HepG2 (cell line): Measurements from ENCODE around the gene HP1BP3. TPM values are rescaled to one million over a fixed set of nuclear protein-coding genes. Genes with fewer than 3 reads are reported as not detected.

Experiments used
- AHDC1 ChIP-seq: sonication (generic); formaldehyde crosslinking; IDR thresholded peaks from 2 replicates; pipeline ENCODE4 v1.5.1; 2020; ENCODE audit warnings: mild to moderate bottlenecking, missing genetic modification reagents, borderline replicate concordance
- ARID5B ChIP-seq: IDR thresholded peaks from 2 replicates; pipeline ENCODE4 v1.4.0; 2020; ENCODE audit warnings: mild to moderate bottlenecking, missing genetic modification reagents
- CENPX ChIP-seq: sonication (generic); formaldehyde crosslinking; IDR thresholded peaks from 2 replicates; pipeline ENCODE4 v1.9.0; 2021; ENCODE audit warnings: mild to moderate bottlenecking, missing genetic modification reagents, moderate library complexity
- FOXA3 ChIP-seq: IDR thresholded peaks from 2 replicates; pipeline ENCODE4 v1.6.1; 2016; ENCODE audit warnings: missing genetic modification reagents, missing compliant biosample characterization
- PLSCR1 ChIP-seq: sonication (generic); formaldehyde crosslinking; IDR thresholded peaks from 2 replicates; pipeline ENCODE4 v1.5.0; 2020; ENCODE audit warnings: missing genetic modification reagents, mild to moderate bottlenecking, borderline replicate concordance
- RERE ChIP-seq: IDR thresholded peaks from 2 replicates; pipeline ENCODE4 v1.6.1; 2016; ENCODE audit warnings: low read depth, missing genetic modification reagents, missing compliant biosample characterization
- SPEN ChIP-seq: sonication (generic); formaldehyde crosslinking; IDR thresholded peaks from 2 replicates; pipeline ENCODE4 v1.5.1; 2020; ENCODE audit warnings: low read depth, mild to moderate bottlenecking, missing genetic modification reagents
- ZBTB14 ChIP-seq: sonication (generic); formaldehyde crosslinking; IDR thresholded peaks from 2 replicates; pipeline ENCODE4 v1.4.0; 2020; ENCODE audit warnings: missing genetic modification reagents
- ZBTB20 ChIP-seq: sonication (generic); formaldehyde crosslinking; IDR thresholded peaks from 2 replicates; pipeline ENCODE4 v1.8.1; 2023; ENCODE audit warnings: missing genetic modification reagents, low read depth, mild to moderate bottlenecking, borderline replicate concordance
- ZFY ChIP-seq: sonication (generic); formaldehyde crosslinking; IDR thresholded peaks from 2 replicates; pipeline ENCODE4 v1.4.0; 2020; ENCODE audit warnings: missing genetic modification reagents
- ZKSCAN8 ChIP-seq: IDR thresholded peaks from 2 replicates; pipeline ENCODE4 v1.6.1; 2016; ENCODE audit warnings: borderline replicate concordance, missing genetic modification reagents, missing compliant biosample characterization
- ZNF557 ChIP-seq: sonication (generic); formaldehyde crosslinking; IDR thresholded peaks from 2 replicates; pipeline ENCODE4 v1.4.0; 2020; ENCODE audit warnings: missing genetic modification reagents
- polyA plus RNA-seq, 8 experiments: library from polyadenylated mRNA; depleted of rRNA in 3 of 8; stranded (reverse) in 7 of 8; unstranded in 1 of 8; fragments of >200 nt; fragmentation: Illumina TruSeq in 4 of 8; extraction: Trizol in 4 of 8; gene quantifications; 2 replicates each; pipeline versions ENCODE4 v1.2.1 to v1.2.3, GENCODE V29; 2011 to 2016; ENCODE audit warnings: low read depth in 4 of 8, missing spikeins in 1 of 8, mixed read lengths in 1 of 8; ENCODE audit not compliant: insufficient read depth in 1 of 8
- total RNA-seq, 5 experiments: library from RNA; depleted of rRNA; stranded (reverse); fragments of >200 nt; fragmentation: Illumina TruSeq; extraction: Trizol; gene quantifications; 2 replicates each; pipeline ENCODE4 v1.2.3, GENCODE V29; 2016; ENCODE audit warnings: low read depth in 1 of 5

The HP1BP3 gene
- total and polyA plus RNA-seq, 2 of the 13 experiments (the other 11 are each of a cell fraction or from before 2014, with no cell fraction given) = 98.5 to 137 TPM

GRCh38 chr1:20713440-20713839 lies 73.7 kb downstream of the HP1BP3 start (continued):
- no peak for TF ChIP-seq RERE (CRISPR knock-in tag)
- no peak for TF ChIP-seq ZBTB14 (CRISPR knock-in tag)
- 0 out of 2 replicates have a peak, but pooled peaks have one; percentile 8 for TF ChIP-seq FOXA3
- no peak for TF ChIP-seq PLSCR1 (CRISPR knock-in tag)
- TF ChIP-seq SPEN (CRISPR knock-in tag) = peak; percentile 29; the same call in 1 of the 2 replicates
- no peak for TF ChIP-seq ZKSCAN8 (CRISPR knock-in tag)
- TF ChIP-seq AHDC1 (CRISPR knock-in tag) = 0 out of 2 replicates have a peak, but pooled peaks have one; percentile 20
- no peak for TF ChIP-seq ZBTB20 (CRISPR knock-in tag)
- TF ChIP-seq ARID5B (CRISPR knock-in tag) = 0 out of 2 replicates have a peak, but pooled peaks have one; percentile 30
- no peak for TF ChIP-seq CENPX (CRISPR knock-in tag)
- no peak for TF ChIP-seq ZNF557 (CRISPR knock-in tag)
- 0 out of 2 replicates have a peak, but pooled peaks have one; percentile 29 for TF ChIP-seq ZFY
